ENCODE results near the gene NT5C1A.

Gene NT5C1A

GRCh38 chr1:39656391-39656790 is 15.5 kb downstream of the NT5C1A start:
- no peak for DNase-seq (ENCODE audit: low read depth, low spot score)
- TF ChIP-seq YY1 (IDR thresholded peaks at IDR 0.05; ENCODE audit: insufficient read depth, insufficient read length): no peak
- TF ChIP-seq ZNF274 (IDR thresholded peaks at IDR 0.05; ENCODE audit: low read depth, low read length): no peak
- no peaks in the 10 kb centered on the region for H3K4me1 ChIP-seq (ENCODE audit: insufficient read depth, insufficient read length)
- H3K27me3 ChIP-seq (ENCODE audit: insufficient read depth, insufficient read length): peaks cover 95% of the 10 kb centered on the region
- no peak overlapping the region for H3K9ac ChIP-seq (ENCODE audit: insufficient read length, low read depth)
- no peaks in the 10 kb centered on the region for H3K9me3 ChIP-seq (ENCODE audit: insufficient read depth, low read length)
- no peaks in the 10 kb centered on the region for H3K36me3 ChIP-seq (ENCODE audit: insufficient read depth, insufficient read length, low read length)
- H3K4me3 ChIP-seq (ENCODE audit: insufficient read length, low read depth): no peak overlapping the region

GRCh38 chr1:39655578-39656268 is 16.2 kb downstream of the NT5C1A start:
- Histone ChIP-seq H3K4me1 (ENCODE audit: insufficient read depth, insufficient read length) (no peaks in the 10 kb centered on the region), H3K36me3 (ENCODE audit: insufficient read depth, insufficient read length, low read length) (no peaks in the 10 kb centered on the region), H3K9me3 (ENCODE audit: insufficient read depth, low read length) (no peaks in the 10 kb centered on the region), H3K9ac (ENCODE audit: insufficient read length, low read depth) (no peak overlapping the region), H3K27me3 (ENCODE audit: insufficient read depth, insufficient read length) (peaks cover 95% of the 10 kb centered on the region), H3K4me3 (ENCODE audit: insufficient read length, low read depth) (no peak overlapping the region)
- TF ChIP-seq SUZ12 (IDR thresholded peaks at IDR 0.05; ENCODE audit: extremely low read depth, insufficient read depth, insufficient read length) (no peak), ZNF274 (IDR thresholded peaks at IDR 0.05; ENCODE audit: low read depth, low read length) (no peak), YY1 (IDR thresholded peaks at IDR 0.05; ENCODE audit: insufficient read depth, insufficient read length) (no peak)
- DNase-seq (ENCODE audit: low read depth, low spot score): no peak

GRCh38 chr1:39654291-39654690 is 17.6 kb downstream of the NT5C1A start:
- no peak for TF ChIP-seq SUZ12 (IDR thresholded peaks at IDR 0.05; ENCODE audit: extremely low read depth, insufficient read depth, insufficient read length)
- no peak for TF ChIP-seq ZNF274 (IDR thresholded peaks at IDR 0.05; ENCODE audit: low read depth, low read length)
- no peak for TF ChIP-seq YY1 (IDR thresholded peaks at IDR 0.05; ENCODE audit: insufficient read depth, insufficient read length)
- no peak for DNase-seq (ENCODE audit: low read depth, low spot score)
- no peaks in the 10 kb centered on the region for H3K4me1 ChIP-seq (ENCODE audit: insufficient read depth, insufficient read length)

GRCh38 chr1:39653546-39654031 is 18.3 kb downstream of the NT5C1A start:
- TF ChIP-seq SUZ12 (IDR thresholded peaks at IDR 0.05; ENCODE audit: extremely low read depth, insufficient read depth, insufficient read length): no peak
- TF ChIP-seq YY1 (IDR thresholded peaks at IDR 0.05; ENCODE audit: insufficient read depth, insufficient read length): no peak
- TF ChIP-seq ZNF274 (IDR thresholded peaks at IDR 0.05; ENCODE audit: low read depth, low read length): no peak
- Histone ChIP-seq H3K4me1 (ENCODE audit: insufficient read depth, insufficient read length) (no peaks in the 10 kb centered on the region), H3K27me3 (ENCODE audit: insufficient read depth, insufficient read length) (peaks cover 88% of the 10 kb centered on the region)

More at GRCh38 chr1:39654291-39654690, 17.6 kb downstream of the NT5C1A start:
- Histone ChIP-seq H3K4me3 (ENCODE audit: insufficient read length, low read depth) (no peak overlapping the region), H3K9ac (ENCODE audit: insufficient read length, low read depth) (no peak overlapping the region), H3K9me3 (ENCODE audit: insufficient read depth, low read length) (no peaks in the 10 kb centered on the region), H3K27me3 (ENCODE audit: insufficient read depth, insufficient read length) (peaks cover 93% of the 10 kb centered on the region), H3K36me3 (ENCODE audit: insufficient read depth, insufficient read length, low read length) (no peaks in the 10 kb centered on the region)

GRCh38 chr1:39652554-39652953 is 19.4 kb downstream of the NT5C1A start:
- H3K36me3 ChIP-seq (ENCODE audit: insufficient read depth, insufficient read length, low read length): no peaks in the 10 kb centered on the region
- H3K9ac ChIP-seq (ENCODE audit: insufficient read length, low read depth): no peak overlapping the region
- no peaks in the 10 kb centered on the region for H3K9me3 ChIP-seq (ENCODE audit: insufficient read depth, low read length)
- TF ChIP-seq SUZ12 (IDR thresholded peaks at IDR 0.05; ENCODE audit: extremely low read depth, insufficient read depth, insufficient read length): no peak
- no peak for TF ChIP-seq ZNF274 (IDR thresholded peaks at IDR 0.05; ENCODE audit: low read depth, low read length)
- TF ChIP-seq YY1 (IDR thresholded peaks at IDR 0.05; ENCODE audit: insufficient read depth, insufficient read length): no peak
- peaks cover 88% of the 10 kb centered on the region for H3K27me3 ChIP-seq (ENCODE audit: insufficient read depth, insufficient read length)
- no peak for DNase-seq (ENCODE audit: low read depth, low spot score)
- H3K4me3 ChIP-seq (ENCODE audit: insufficient read length, low read depth): no peak overlapping the region
- H3K4me1 ChIP-seq (ENCODE audit: insufficient read depth, insufficient read length): no peaks in the 10 kb centered on the region

More at GRCh38 chr1:39653546-39654031, 18.3 kb downstream of the NT5C1A start:
- Histone ChIP-seq H3K9ac (ENCODE audit: insufficient read length, low read depth) (no peak overlapping the region), H3K4me3 (ENCODE audit: insufficient read length, low read depth) (no peak overlapping the region), H3K36me3 (ENCODE audit: insufficient read depth, insufficient read length, low read length) (no peaks in the 10 kb centered on the region), H3K9me3 (ENCODE audit: insufficient read depth, low read length) (no peaks in the 10 kb centered on the region)
- DNase-seq (ENCODE audit: low read depth, low spot score): peak; percentile 55

- H3K27me3 ChIP-seq (ENCODE audit: insufficient read depth, insufficient read length): peaks cover 88% of the 10 kb centered on the region
- TF ChIP-seq SUZ12 (IDR thresholded peaks at IDR 0.05; ENCODE audit: extremely low read depth, insufficient read depth, insufficient read length) (no peak), ZNF274 (IDR thresholded peaks at IDR 0.05; ENCODE audit: low read depth, low read length) (no peak), YY1 (IDR thresholded peaks at IDR 0.05; ENCODE audit: insufficient read depth, insufficient read length) (no peak)
- H3K36me3 ChIP-seq (ENCODE audit: insufficient read depth, insufficient read length, low read length): no peaks in the 10 kb centered on the region
- H3K4me1 ChIP-seq (ENCODE audit: insufficient read depth, insufficient read length): peaks cover 3% of the 10 kb centered on the region
- DNase-seq (ENCODE audit: low read depth, low spot score): no peak
- H3K9me3 ChIP-seq (ENCODE audit: insufficient read depth, low read length): no peaks in the 10 kb centered on the region
- no peak overlapping the region for H3K9ac ChIP-seq (ENCODE audit: insufficient read length, low read depth)
- no peak overlapping the region for H3K4me3 ChIP-seq (ENCODE audit: insufficient read length, low read depth)
Observed at GRCh38 chr1:39652105-39652504, 19.8 kb downstream of the NT5C1A start.

- Histone ChIP-seq H3K9ac (ENCODE audit: insufficient read length, low read depth) (no peak overlapping the region), H3K4me1 (ENCODE audit: insufficient read depth, insufficient read length) (peaks cover 15% of the 10 kb centered on the region), H3K36me3 (ENCODE audit: insufficient read depth, insufficient read length, low read length) (no peaks in the 10 kb centered on the region), H3K4me3 (ENCODE audit: insufficient read length, low read depth) (no peak overlapping the region), H3K27me3 (ENCODE audit: insufficient read depth, insufficient read length) (peaks cover 81% of the 10 kb centered on the region), H3K9me3 (ENCODE audit: insufficient read depth, low read length) (no peaks in the 10 kb centered on the region)
- no peak for TF ChIP-seq ZNF274 (IDR thresholded peaks at IDR 0.05; ENCODE audit: low read depth, low read length)
- TF ChIP-seq YY1 (IDR thresholded peaks at IDR 0.05; ENCODE audit: insufficient read depth, insufficient read length): no peak
- TF ChIP-seq SUZ12 (IDR thresholded peaks at IDR 0.05; ENCODE audit: extremely low read depth, insufficient read depth, insufficient read length): no peak
- no peak for DNase-seq (ENCODE audit: low read depth, low spot score)
Observed at GRCh38 chr1:39650431-39650830, 21.5 kb downstream of the NT5C1A start.

Measured in NT2/D1 (cell line).